ENCODE results near the gene SRSF6.

DNA sequence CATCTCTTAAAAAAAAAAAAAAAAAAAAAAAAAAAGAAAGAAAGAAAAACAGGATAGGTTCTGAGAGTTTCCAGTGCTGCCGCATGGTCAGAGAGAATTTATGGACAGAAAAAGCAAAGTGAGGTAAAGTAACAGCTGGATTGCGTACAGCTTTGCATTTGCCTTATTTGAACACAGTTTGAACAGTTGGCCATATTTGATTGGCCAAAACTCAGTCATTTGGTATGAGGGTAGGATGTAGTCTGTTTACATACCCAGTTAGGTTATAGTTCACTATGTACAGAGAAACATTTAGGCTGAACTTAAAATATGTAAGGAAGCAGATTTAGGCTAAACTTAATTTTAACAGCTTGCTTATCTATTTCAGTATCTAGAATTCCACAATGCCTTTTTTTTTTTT lies 32.3 kb downstream of the SRSF6 start:
- TF ChIP-seq, protein P1, sequence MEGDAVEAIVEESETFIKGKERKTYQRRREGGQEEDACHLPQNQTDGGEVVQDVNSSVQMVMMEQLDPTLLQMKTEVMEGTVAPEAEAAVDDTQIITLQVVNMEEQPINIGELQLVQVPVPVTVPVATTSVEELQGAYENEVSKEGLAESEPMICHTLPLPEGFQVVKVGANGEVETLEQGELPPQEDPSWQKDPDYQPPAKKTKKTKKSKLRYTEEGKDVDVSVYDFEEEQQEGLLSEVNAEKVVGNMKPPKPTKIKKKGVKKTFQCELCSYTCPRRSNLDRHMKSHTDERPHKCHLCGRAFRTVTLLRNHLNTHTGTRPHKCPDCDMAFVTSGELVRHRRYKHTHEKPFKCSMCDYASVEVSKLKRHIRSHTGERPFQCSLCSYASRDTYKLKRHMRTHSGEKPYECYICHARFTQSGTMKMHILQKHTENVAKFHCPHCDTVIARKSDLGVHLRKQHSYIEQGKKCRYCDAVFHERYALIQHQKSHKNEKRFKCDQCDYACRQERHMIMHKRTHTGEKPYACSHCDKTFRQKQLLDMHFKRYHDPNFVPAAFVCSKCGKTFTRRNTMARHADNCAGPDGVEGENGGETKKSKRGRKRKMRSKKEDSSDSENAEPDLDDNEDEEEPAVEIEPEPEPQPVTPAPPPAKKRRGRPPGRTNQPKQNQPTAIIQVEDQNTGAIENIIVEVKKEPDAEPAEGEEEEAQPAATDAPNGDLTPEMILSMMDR (IDR thresholded peaks at IDR 0.05; ENCODE audit: poor library complexity): no peak
- TF ChIP-seq EZH2 (IDR thresholded peaks at IDR 0.05; ENCODE audit: borderline replicate concordance): no peak
